HUDEP-2 (cell line): ENCODE results near the gene ACTN1.
A peak's percentile ranks its signal among the peaks of the same experiment; 100 is the strongest.
"Not testable (repeated sequence)": the region's sequence is repeated elsewhere in the genome, so short reads cannot be mapped to it uniquely, and the experiment has no call there.

Experiments
- DNase-seq, 76 experiments: peaks; one replicate each; lab custom pipeline; 2025; ENCODE audit not compliant: unreplicated experiment in 76 of 76; lab: John Stamatoyannopoulos, UW

Gene ACTN1

DNA sequence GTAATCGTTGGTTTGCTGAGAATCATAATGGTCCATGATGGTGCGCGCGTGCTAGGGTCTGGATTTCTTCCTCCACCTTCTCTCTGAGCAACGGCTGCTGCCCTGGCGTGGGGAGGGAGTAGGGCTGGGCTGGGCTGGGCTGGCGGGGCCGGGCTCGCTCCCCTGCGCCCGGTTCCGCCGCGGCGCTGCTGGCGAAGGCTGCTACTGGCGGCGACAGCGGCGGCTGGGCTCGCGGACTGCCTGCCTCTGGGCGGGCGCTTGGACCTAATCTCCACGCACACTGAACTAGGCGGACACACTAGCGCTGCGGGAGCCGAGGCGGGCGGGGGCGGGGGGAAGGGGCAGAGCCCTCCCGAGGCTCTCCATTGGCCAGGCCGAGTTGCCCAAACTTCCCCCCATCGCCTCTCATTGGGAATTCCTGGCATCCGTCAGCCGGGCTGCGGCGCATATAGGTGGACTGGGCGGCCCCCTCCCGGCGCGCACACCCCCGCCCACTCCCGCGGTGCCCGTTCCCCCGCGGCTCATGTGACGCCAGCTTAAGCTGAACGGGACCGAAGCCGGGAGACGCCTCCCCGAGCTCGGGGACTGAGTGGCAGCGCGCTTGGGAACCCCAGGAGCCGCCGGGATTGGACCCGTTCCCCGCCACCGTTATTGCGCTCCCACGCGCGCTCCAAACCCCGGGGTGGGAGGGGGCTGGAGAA, at the start of gene ACTN1:
Gene ACTN1 (minus strand): TSS at position 282 of the 701 bp plus-strand sequence. CDS start 246 bp downstream, at position 36.
- peak in 23 of 76 experiments; percentile 7 to 46 (median 17) for DNase-seq

- DNase-seq: no peak
Measured at GRCh38 chr14:69027242-69027913, 48.3 kb upstream of the ACTN1 start.

DNA sequence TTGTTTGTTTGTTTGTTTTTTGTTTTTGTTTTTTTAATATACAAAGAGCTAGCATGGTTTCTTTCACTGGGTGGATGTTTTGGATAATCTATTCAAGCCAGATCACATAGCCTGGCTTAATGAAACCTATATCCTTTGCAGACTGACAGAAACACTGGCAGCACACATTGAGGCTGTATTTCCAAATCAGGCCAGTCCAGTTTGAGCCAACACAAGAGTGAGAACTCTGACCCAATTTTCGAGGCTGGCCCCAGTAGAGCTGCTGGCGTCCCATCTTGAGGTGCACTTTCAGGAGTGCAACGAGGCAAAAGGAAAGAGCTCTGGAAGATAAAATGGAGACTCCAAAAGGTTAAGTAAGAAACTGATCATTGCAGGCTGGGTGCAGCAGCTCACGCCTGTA, 43.9 kb upstream of the ACTN1 start:
- no peak for DNase-seq

DNA sequence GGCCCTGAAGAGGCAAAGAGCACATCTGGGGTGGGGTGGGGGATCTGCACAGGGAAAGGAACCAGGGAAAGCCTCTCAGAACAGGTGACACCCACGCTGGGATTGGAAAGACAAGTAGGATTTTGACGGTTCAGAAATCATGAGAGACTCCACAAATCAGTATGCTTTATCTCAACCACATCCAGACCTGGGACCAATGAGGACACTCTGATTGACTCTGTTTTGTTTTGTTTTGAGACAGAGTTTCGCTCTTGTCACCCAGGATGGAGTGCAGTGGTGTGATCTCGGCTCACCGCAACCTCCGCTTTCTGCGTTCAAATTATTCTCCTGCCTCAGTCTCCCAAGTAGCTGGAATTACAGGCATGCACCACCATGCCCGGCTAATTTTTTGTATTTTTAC, 43.0 kb upstream of the ACTN1 start:
- not testable (repeated sequence) for DNase-seq

GRCh38 chr14:69017706-69018105, 38.6 kb upstream of the ACTN1 start:
- peak in 5 of 76 experiments; percentile 2 to 38 (median 13) for DNase-seq

- DNase-seq: no peak
Measured at GRCh38 chr14:69014829-69015259, 35.7 kb upstream of the ACTN1 start.

DNA sequence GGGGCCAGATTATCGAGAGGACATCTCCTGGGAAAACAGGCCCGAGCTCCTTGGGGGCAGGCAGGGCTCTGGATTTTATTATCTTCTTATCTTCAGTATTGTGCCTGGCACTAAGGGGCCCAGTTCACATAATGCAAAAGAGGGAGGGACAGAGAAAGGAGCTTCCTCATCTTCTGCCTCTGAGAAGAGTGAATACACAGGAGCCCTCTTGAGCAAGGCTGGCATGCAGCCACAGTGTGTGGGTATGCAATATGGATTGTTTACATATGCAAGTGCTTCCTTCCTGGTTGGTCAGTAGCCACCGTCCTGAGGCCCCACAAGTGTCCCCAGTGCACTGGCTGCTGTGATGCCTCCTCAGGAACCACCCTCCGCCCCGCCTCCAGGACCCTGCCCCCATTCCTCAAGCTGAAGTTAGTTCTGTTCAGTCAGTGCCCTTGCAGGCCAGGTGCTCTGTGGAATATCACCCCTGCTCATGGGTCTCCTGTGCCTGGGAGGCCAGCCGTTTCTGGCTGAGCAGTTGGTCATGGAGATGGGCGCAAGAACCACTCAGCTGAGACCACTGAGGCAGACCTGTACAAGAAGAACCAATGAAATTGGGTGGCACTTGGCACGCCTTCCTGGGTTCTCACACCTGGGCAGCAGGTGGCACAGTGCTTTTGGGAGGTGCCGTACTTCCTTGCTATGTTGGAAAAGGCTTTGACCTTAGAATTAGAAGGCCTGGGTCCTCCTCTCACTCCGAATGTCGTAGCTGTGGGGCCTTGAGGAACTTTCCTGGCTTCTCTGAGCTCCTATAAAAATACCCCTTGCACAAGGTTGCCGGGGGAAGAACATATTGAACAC, 35.1 kb upstream of the ACTN1 start:
- peak in 11 of 76 experiments; percentile 4 to 33 (median 13) for DNase-seq

GRCh38 chr14:69012256-69012953, 33.3 kb upstream of the ACTN1 start:
- DNase-seq: no peak

GRCh38 chr14:69010648-69011047, 31.5 kb upstream of the ACTN1 start:
- DNase-seq: no peak

- DNase-seq: no peak
Measured at GRCh38 chr14:69008421-69008884, 29.4 kb upstream of the ACTN1 start.

DNA sequence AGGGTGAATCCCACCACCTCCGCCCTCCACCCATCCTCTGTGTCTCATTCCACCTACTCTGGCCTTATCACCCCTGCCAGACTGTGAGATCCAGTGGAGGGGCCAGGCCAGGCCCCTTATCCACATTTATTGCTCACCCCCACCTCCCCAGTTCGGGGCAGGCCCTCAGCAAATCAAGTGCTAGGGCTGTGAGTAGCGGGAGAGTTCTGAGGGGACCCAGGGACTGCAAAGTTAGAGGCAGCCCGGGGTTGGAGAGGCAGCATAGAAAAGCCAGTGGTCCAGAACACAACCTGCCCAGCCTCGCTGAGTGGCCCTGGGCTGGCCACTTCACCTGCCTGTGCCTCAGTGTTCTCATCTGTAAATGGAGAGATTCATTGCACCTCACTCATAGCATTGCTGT, 27.2 kb upstream of the ACTN1 start:
- no peak for DNase-seq

GRCh38 chr14:69005432-69006148, 26.5 kb upstream of the ACTN1 start:
- no peak for DNase-seq

GRCh38 chr14:69004731-69005431, 25.8 kb upstream of the ACTN1 start:
- no peak for DNase-seq

DNA sequence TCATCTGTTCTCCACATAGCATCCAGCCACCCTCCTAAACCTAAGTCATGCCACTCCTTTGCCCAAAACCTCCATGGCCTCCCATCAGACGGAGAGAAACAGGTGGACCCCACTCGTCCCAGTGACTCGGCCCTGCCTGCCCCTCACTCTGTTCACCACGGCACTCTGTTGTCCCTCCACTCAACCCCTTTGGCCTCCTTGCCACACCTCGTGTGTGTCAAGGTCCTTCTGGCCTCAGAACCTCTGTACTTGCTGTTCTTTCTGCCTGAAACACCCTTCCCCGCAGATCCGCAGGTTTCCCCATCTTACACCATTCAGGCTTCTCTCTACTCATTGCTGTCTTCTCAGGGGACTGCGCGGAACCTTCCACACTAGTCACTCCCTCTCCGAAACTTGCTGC, 24.5 kb upstream of the ACTN1 start:
- no peak for DNase-seq

DNA sequence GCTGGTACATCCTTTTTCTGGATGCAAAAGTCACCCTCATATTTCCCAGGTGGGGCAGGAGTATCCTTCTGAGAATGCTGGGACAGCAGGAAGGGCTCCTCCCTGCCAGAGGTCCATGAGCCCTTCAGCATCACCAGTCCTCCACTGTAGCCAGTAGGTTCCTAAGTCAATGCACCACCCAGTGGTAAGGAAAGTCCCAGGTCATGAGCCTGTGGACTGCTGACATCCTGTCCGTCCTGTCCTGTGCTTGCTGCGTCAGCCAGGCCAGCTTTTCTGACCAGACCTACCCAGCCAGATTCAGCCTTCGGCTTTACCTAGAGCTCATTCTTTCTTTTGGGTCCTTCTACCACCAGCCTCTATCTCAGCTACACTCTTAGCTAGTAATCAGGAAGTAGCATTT, 23.0 kb upstream of the ACTN1 start:
- DNase-seq: peak in 1 of 76 experiments; percentile 7

DNA sequence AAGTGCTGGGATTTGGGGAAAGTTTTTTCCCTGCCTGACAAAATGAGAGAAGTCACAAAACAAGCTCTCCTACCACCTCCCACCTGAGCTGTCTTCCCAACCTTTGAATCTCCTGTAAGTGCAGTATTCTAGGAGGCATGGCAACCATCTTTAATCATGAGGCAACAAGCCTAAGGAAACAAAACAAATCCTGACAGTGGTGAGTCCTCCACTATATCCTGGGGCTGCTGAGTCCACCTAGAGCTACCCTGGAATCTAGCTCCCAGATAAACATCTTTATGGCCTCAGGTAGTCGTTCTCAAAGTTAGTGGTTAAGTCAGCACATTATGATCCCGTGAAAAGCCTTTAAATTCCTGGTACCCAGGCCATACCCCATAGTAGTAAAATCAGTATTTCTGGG, 22.3 kb upstream of the ACTN1 start:
- DNase-seq: no peak

- no peak for DNase-seq
Measured at GRCh38 chr14:68998062-68998461, 19.0 kb upstream of the ACTN1 start.

DNA sequence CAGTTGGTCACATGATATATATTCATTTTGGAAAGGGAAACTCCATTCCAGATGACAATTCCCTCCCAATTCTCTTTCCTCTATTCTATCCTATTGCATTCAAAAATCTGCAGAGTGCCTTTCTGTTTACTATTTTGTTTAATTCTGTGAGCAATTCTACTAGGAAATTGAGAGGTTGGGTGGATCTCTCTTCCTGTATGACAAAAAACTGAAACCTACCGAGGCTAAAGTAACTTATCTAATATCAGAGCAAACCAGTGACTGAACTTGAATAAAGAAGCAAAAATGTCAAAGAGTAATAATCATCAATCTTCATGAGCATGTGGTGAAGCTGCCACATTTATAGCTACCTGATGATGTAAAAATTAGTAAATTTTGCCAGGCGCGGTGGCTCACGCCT, 16.6 kb upstream of the ACTN1 start:
- DNase-seq: no peak

GRCh38 chr14:68994056-68994455, 15.0 kb upstream of the ACTN1 start:
- DNase-seq: no peak
